ENCODE measurements around the gene CBX8. TPM values are rescaled to one million over a fixed set of nuclear protein-coding genes. Genes with fewer than 3 reads are reported as not detected.

CBX8 gene
- total RNA-seq, 1 donor from 2014 or later = 3.5 TPM

DNA sequence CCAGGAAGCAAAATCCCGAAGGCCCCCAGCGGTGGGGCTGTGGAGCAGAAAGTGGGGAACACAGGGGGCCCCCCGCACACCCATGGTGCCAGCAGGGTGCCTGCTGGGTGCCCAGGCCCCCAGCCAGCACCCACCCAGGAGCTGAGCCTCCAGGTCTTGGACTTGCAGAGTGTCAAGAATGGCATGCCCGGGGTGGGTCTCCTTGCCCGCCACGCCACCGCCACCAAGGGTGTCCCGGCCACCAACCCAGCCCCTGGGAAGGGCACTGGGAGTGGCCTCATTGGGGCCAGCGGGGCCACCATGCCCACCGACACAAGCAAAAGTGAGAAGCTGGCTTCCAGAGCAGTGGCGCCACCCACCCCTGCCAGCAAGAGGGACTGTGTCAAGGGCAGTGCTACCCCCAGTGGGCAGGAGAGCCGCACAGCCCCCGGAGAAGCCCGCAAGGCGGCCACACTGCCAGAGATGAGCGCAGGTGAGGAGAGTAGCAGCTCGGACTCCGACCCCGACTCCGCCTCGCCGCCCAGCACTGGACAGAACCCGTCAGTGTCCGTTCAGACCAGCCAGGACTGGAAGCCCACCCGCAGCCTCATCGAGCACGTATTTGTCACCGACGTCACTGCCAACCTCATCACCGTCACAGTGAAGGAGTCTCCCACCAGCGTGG is 12.4 kb downstream of the CBX8 start:
- DNase-seq (ENCODE audit: low read depth) = no peak
- TF ChIP-seq CTCF (conservative IDR thresholded peaks at IDR 0.05; ENCODE audit: low read depth, low read length) = no peak
- no peak overlapping the region for H3K4me3 ChIP-seq (ENCODE audit: low read depth, low read length)

- no peak for DNase-seq (ENCODE audit: low read depth)
- no peak overlapping the region for H3K4me3 ChIP-seq (ENCODE audit: low read depth, low read length)
- TF ChIP-seq CTCF (conservative IDR thresholded peaks at IDR 0.05; ENCODE audit: low read depth, low read length) = no peak
Measured at GRCh38 chr17:79783891-79784290, 13.0 kb downstream of the CBX8 start.

DNA sequence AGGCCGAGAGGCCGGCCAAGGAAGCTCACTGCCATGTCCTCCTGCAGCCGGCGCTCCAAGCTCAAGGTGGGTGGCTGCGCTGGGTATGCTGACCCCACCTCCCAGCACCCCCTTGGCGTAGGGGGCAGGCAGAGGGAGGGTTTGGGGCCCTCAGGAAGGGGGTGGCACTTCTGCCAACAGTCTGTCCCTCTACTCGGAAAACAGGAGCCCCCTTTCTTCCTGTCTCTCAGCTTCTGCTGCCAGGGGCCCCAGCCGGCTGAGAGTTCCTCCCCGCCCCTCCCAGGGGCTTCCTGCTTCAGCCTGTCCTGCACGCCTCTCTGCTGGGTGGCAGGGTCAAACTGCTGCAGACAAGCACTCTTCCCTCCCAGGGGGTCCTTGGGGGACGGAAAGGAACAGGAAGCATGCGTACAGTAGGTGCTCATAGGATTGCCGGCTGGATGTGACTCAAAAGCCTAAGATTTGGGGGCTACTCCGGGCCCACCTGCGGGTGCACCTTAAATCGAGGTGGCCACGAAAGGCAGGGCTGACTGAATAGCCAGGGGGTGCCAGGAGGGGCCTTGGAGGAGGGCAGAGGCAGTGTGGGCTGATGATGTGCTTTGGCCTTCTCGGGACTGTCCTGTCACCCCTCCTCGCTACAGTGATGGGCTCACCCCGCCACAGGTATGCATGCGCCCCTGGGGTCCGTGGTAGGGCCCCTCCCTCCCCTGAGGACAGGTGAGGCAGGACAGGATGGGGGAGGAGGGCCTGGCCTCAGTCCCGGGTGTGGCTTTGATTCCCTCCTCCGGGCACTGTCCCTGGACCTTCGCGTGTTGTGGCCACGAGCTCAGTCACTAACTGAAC is 14.9 kb downstream of the CBX8 start:
- H3K4me3 ChIP-seq (ENCODE audit: low read depth, low read length) = no peak overlapping the region
- TF ChIP-seq CTCF (conservative IDR thresholded peaks at IDR 0.05; ENCODE audit: low read depth, low read length) = no peak
- no peak for DNase-seq (ENCODE audit: low read depth)

DNA sequence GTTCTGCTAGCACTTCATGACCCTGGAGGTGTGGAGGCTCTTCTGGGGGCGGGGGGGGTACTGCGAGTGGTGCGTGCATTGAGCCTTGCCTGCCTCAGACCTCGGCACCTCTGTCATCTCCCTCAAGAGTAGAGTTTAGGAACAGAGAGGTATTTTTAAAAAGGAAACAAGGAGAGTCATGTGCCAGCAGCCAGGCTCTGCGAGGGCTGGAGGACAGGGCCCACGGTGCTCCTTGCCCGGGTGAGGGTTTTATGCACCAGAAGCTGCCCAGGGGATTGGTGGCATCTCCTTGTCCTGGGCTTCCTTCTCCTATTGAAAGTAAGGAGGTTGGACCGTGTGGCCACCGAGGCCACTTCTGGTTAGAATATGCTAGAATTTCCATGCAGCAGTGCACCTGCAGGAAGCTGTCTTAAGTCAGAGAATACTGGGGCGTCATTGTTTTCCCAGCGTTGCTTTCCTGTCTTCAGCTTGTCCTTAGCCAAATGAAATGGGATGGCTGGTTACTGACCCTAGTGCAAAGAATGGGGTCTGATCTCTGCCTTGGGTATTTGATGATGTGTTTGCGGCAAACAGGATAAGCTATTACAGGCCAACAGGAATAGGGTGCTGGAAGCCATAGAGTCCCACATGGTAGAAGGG is 15.7 kb downstream of the CBX8 start:
- no peak for TF ChIP-seq CTCF (conservative IDR thresholded peaks at IDR 0.05; ENCODE audit: low read depth, low read length)
- H3K4me3 ChIP-seq (ENCODE audit: low read depth, low read length) = no peak overlapping the region
- no peak for DNase-seq (ENCODE audit: low read depth)

DNA sequence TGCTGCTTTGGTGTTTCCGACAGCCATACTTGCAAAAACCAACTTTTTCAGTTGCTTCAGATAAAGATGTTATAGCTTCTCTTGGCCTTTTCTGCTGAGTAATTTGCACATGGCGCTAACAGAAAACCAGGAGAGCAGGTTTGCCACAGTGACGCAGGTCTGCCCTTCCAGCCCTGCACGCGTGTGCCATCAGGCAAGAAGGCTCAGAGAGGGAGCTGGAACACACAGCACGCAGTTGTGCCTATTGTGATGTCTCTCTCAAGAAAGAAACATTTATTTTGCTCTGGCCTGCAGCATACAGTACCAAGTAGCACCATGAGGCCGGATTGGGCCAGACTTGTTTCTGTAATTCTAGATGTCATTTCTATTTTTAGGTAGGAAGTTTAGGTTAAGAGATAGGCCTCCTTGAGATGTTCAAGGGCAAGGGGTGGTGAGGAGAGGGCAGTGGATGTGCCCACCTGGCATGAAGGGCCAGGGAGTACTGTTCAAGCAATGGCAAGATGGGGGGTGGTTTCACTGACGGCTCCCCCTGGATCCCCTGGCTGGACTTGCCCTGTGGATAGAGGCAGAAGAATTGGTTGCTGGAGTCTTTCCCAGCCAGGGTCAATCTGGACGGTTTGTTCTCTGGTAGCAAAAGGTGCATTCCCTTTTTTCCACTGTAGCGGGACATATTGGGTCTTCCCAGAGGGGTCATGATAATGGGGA is 17.1 kb downstream of the CBX8 start:
- TF ChIP-seq CTCF (conservative IDR thresholded peaks at IDR 0.05; ENCODE audit: low read depth, low read length) = no peak
- no peak overlapping the region for H3K4me3 ChIP-seq (ENCODE audit: low read depth, low read length)
- no peak for DNase-seq (ENCODE audit: low read depth)

DNA sequence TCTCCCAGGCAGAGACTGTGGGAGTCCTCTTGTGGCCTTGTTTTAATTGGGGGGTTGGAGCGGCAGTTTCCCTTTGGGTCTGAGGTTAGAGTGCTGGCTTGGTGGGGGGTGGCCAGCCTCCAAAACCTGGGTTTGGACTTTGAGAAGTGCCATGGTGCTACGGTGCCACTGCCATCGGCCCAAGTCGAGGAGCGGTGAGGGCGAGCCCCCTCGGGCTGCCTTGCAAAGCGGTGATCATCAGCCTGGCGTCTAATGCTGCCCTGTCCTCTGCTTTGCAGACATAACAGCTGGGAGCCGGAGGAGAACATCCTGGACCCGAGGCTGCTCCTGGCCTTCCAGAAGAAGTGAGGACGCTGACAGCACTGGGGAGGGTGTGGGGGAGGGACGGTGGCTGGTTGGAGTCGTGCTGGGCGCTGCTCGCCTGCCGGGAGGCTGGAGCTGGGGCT is 17.8 kb downstream of the CBX8 start:
- H3K4me3 ChIP-seq (ENCODE audit: low read depth, low read length) = peak overlapping the region; percentile 56
- no peak for DNase-seq (ENCODE audit: low read depth)
- TF ChIP-seq CTCF (conservative IDR thresholded peaks at IDR 0.05; ENCODE audit: low read depth, low read length) = no peak
